ENCODE data around the gene C9orf153.

C9orf153 gene

GRCh38 chr9:86238861-86239770 lies 20.3 kb downstream of the C9orf153 start:
- in situ Hi-C loops (cut with HindIII; ENCODE audit: low sequenced_read_pairs) = no loop called here
- DNase-seq (ENCODE audit: low read depth, low spot score) = peak; percentile 9
- no peak for TF ChIP-seq CTCF (IDR thresholded peaks at IDR 0.05; ENCODE audit: low read depth, low read length)
- no peak overlapping the region for H3K4me3 ChIP-seq (ENCODE audit: low read depth, low read length)

DNA sequence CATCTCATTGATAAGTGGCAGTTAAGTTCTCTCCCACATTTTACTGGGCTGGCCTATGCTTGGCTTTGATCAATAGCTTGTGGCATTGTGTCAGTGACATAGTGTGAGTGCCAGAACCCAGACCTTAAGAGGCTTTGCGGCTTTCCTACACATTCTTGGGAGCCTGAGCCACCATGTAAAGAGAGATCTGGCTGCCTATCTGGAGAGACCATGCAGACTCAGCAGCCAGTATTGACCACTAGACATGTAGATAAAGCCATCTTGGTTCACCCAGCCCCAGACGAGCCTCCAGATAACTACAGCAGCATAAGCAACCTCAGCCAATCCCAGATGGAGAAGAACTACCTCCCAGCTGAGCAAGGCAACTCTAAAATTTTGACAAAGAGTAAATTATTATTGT lies 28.6 kb downstream of the C9orf153 start:
- no peak for TF ChIP-seq CTCF (IDR thresholded peaks at IDR 0.05; ENCODE audit: low read depth, low read length)
- DNase-seq (ENCODE audit: low read depth, low spot score) = no peak
- no peak overlapping the region for H3K4me3 ChIP-seq (ENCODE audit: low read depth, low read length)
- in situ Hi-C loops (cut with HindIII; ENCODE audit: low sequenced_read_pairs) = no loop called here

DNA sequence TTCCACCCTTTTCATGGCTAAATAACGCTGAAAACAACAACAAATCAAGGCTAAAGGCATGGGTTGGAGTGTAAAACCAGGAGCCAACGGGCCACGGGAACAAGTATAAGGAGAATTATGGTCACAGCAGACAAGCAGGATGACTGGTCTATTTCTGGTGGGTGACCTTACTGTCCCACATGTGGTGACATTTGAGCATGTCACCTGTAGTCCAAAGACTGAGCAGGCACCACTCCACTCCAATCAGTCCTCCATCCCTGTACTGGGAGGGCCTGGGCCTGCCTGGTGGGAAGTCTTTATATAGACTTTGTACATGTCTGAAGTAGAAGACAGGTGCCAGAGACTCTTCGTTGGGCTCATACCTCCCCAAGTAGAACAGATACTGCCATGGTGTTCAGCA lies 36.8 kb downstream of the C9orf153 start:
- no peak for TF ChIP-seq CTCF (IDR thresholded peaks at IDR 0.05; ENCODE audit: low read depth, low read length)
- H3K4me3 ChIP-seq (ENCODE audit: low read depth, low read length) = no peak overlapping the region
- in situ Hi-C loops (cut with HindIII; ENCODE audit: low sequenced_read_pairs) = no loop called here
- DNase-seq (ENCODE audit: low read depth, low spot score) = no peak

DNA sequence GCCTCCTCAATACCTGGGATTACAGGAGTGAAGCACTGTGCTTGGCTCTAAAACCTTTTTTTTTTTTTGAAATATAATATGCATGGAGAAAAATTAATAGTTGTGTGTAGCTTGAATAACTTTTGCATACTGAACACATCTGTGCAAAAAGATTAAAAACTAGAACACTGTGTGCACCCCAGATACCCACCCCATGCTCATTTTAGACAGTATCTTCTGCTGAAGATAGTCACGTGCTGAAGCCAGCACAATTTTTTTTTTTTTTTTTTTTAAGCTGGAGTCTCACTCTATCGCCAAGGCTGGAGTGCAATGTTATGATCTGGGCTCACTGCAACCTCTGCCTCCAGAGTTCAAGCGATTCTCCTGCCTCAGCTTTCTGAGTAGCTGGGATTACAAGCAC lies 39.9 kb downstream of the C9orf153 start:
- no peak overlapping the region for H3K4me3 ChIP-seq (ENCODE audit: low read depth, low read length)
- no peak for DNase-seq (ENCODE audit: low read depth, low spot score)
- no peak for TF ChIP-seq CTCF (IDR thresholded peaks at IDR 0.05; ENCODE audit: low read depth, low read length)
- in situ Hi-C loops (cut with HindIII; ENCODE audit: low sequenced_read_pairs) = no loop called here

DNA sequence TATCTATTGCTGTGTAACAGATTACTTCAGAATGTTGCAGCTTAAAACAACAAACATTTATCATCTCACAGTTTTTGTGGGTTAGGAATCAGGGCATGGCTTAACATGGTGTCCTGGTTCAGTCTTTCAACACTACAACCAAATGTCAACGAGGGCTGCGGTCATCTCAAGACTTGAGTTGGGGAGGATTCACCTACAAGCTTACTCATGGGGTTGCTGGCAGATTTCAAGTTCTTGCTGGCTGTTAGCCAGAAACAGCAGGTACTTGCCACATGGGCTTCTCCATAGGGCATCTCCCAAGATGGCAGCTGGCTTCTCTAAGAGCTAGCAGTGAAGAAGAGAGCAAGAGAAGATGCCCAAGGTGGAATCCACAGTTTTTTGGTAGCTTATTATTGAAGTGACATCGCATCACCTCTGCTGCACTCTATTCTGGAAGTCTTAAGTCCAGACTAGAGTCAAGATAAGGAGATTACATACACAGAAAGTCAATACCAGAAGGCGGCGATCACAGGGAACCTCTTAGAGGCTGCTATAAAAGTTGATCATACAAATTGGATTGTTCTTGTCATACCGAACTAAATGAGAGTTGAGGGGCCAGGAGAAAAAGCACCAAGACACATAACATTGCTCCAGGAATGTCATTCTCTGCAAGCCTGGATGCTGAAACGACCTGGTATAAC lies 42.2 kb downstream of the C9orf153 start:
- TF ChIP-seq CTCF (IDR thresholded peaks at IDR 0.05; ENCODE audit: low read depth, low read length) = no peak
- in situ Hi-C loops (cut with HindIII; ENCODE audit: low sequenced_read_pairs) = no loop called here
- H3K4me3 ChIP-seq (ENCODE audit: low read depth, low read length) = no peak overlapping the region
- no peak for DNase-seq (ENCODE audit: low read depth, low spot score)

- no peak overlapping the region for H3K4me3 ChIP-seq (ENCODE audit: low read depth, low read length)
- in situ Hi-C loops (cut with HindIII; ENCODE audit: low sequenced_read_pairs) = no loop called here
- no peak for TF ChIP-seq CTCF (IDR thresholded peaks at IDR 0.05; ENCODE audit: low read depth, low read length)
- no peak for DNase-seq (ENCODE audit: low read depth, low spot score)
Measured at GRCh38 chr9:86207193-86207592, 52.3 kb downstream of the C9orf153 start.
